Measurements from ENCODE around the gene DYNC1I1.

Gene DYNC1I1

DNA sequence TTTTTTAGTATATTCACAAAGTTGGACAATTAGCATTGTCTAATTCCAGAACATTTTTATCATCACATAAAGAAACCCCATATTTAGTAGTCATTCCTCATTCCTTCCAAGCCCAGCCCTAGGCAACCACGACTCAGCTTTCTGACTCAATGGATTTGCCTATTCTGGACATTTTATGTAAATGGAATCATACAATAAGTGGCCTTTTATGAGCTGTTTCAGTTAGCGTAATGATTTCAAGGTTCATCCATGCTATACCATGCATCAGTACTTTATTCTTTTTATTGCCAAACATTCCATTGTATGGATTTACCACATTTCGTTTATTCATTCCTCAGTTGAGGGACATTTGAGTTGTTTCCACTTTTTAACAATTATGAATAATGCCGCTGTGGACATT lies 249.2 kb downstream of the DYNC1I1 start:
- DNase-seq (ENCODE audit: low read depth in 2 of 2) = no peak

- no peak for DNase-seq (ENCODE audit: low read depth in 2 of 2)
Observed at GRCh38 chr7:96023387-96023786, 251.0 kb downstream of the DYNC1I1 start.

GRCh38 chr7:96026010-96026409 lies 253.7 kb downstream of the DYNC1I1 start:
- no peak for DNase-seq (ENCODE audit: low read depth in 2 of 2)

- no peak for DNase-seq (ENCODE audit: low read depth in 2 of 2)
Observed at GRCh38 chr7:96026611-96027010, 254.3 kb downstream of the DYNC1I1 start.

- DNase-seq (ENCODE audit: low read depth in 2 of 2) = no peak
Observed at GRCh38 chr7:96028729-96029128, 256.4 kb downstream of the DYNC1I1 start.

- no peak for DNase-seq (ENCODE audit: low read depth in 2 of 2)
Observed at GRCh38 chr7:96033009-96033598, 260.8 kb downstream of the DYNC1I1 start.

DNA sequence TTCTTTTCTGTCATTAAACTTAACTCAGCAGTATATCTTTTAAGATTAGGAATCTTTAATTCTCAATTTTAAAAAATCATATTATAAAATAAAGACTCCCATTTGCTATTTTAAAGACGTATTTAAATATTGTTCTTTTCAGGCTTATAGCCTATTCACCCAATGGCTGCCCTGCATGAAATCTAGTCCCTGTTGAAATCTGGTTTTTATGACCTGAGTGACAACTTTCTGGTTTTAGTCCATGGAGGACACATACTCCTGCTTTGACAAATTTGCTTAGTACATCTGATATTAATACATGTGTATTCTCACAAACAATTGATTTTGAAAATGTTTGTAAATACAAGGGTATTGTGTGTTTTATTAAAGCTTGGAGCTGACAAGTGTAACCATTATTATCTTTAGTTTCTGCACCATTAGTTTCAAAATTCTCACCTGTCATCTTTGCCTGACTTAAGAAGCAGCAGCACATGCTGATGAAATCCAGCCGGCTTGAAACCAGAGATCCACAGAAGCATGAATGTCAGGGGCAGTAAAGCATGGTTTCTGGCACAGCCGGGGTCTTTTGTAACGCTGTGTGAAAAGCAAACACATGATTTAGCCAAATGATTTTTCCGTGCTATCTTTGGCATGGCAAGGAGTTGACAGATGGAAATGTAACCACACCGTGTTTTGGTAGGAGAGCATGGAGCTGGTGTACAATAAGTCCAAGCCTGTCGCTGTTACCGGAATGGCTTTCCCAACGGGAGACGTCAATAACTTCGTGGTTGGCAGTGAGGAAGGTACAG lies 262.8 kb downstream of the DYNC1I1 start:
- no peak for DNase-seq (ENCODE audit: low read depth in 2 of 2)

DNA sequence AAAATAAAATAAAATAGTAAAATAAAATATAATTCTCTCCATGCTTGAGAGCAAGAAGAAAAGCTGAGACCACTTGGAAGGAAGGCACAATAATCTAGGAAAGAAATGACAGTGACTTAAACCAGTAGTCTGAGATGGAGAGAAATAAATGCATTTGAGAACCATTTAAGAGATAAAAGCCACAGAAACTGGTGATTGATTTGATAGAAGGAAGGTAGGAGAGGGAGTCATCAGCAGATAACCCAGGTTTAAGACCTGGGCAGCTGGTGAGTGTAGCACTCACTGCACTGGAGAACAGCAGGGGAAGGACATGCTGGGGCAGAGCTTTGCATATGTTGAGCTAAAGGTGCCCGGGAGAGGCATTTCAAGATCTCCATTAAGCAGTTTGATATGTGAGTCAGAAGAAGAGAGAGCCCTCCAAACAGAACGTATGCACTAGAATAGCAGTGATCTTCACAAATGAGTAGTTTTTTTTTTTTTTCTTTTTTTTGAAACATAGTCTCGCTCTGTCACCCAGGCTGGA lies 268.0 kb downstream of the DYNC1I1 start:
- no peak for DNase-seq (ENCODE audit: low read depth in 2 of 2)

- no peak for DNase-seq (ENCODE audit: low read depth in 2 of 2)
Observed at GRCh38 chr7:96041171-96041570, 268.8 kb downstream of the DYNC1I1 start.

GRCh38 chr7:96045181-96045580 lies 272.8 kb downstream of the DYNC1I1 start:
- no peak for DNase-seq (ENCODE audit: low read depth in 2 of 2)

DNA sequence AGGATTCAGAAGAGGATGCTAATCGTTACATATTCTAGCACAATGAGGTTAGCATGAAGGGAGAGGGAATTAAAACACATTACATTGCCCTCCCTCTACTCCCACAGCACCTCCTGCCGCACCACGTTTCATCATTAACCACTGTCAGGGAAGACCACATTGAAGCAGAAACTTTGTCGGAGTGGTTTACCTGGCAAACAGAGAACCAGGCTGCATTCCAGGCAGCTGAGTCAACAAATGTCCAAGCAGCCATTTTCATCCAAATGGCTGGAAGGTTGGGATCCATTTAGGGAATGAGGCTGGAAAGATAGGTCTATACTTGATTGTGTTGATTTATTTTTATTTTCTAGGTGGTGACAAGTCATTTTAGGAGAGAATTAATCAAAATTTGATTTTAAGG lies 273.6 kb downstream of the DYNC1I1 start:
- no peak for DNase-seq (ENCODE audit: low read depth in 2 of 2)

DNA sequence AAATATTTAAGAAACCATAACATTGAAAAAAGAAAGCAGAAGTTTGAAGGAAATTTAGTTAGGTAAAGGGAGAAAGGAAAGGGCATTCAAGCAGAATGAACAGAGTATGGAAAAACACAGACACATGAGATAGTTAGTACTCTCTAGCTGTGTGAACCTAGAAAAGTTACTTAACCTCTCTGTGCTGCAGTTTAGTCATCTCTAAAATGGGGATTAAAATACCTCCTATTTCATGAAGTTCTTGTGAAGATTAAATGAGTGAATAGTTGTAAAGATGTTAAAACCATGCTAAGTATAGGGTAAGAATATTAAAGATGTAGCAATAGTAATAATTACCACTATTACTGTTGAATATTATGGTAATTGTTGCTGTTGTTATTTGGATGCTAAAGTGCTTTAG lies 279.9 kb downstream of the DYNC1I1 start:
- DNase-seq (ENCODE audit: low read depth in 2 of 2) = no peak

DNA sequence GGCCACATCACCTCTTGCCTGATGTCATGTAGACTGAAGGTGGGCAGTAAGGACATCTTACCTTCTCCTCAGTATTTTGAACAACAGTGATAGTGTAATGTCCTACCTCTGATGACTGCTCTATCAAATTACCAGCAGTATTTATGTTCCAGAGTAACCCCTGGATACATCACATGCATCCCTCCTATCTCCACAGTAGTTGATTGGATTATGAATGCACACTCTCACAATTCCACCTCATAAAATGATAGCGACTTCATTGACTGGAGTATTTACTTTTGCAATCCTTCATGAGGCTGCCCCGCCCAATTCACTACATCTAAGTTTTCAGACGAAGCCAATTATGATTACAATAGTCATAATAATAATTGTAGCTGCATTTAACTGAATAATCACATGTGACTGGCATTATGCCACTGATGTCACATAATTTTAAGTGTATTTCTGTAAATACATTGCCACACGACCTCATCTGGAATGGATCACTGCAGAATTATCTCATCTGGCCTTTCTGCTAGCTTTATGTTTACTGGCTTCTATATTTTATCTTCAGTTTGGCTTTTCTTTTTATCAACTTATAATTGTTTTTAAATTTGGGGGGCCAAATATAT lies 280.6 kb downstream of the DYNC1I1 start:
- no peak for DNase-seq (ENCODE audit: low read depth in 2 of 2)

- no peak for DNase-seq (ENCODE audit: low read depth in 2 of 2)
Observed at GRCh38 chr7:96055717-96056116, 283.4 kb downstream of the DYNC1I1 start.

- DNase-seq (ENCODE audit: low read depth in 2 of 2) = no peak
Observed at GRCh38 chr7:96059075-96059474, 286.7 kb downstream of the DYNC1I1 start.

DNA sequence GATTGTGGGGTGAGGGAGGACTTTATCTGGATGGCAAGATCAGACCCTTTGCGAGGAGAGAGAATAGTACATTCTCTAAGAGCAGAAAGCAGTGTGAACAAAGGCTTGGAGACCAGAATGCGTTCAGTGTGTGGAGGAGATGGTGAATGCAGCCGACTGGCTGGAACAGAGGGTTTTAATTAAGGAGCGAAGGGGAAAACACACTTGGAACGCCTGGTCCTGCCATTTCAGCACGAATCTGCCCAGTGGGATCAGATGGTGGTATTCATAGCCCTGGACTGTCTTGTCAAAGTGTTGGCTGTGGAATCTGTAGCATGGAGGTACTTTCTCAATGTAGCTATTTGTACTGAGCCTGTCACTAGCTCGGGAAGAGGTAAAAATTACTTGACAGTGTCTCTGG lies 288.7 kb downstream of the DYNC1I1 start:
- DNase-seq (ENCODE audit: low read depth in 2 of 2) = no peak

- no peak for DNase-seq (ENCODE audit: low read depth in 2 of 2)
Observed at GRCh38 chr7:96061844-96062243, 289.5 kb downstream of the DYNC1I1 start.

DNA sequence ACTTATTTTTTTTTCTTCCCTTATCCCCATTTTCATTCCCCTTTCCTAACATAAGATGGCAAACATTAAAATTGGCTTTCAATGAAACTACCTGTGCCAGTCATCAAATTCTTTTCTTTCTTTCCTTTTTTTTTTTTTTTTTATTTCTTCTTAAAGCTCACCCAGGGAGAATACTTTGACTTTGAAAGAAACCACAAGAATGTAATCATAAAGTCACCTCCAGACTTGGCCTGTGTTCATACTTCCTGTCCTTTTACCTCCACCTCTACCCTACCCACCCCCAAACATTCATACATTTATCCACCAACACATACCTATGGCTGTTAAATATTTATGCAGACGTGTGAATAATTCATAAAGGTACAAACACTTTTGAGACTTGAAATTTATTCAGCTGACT lies 295.0 kb downstream of the DYNC1I1 start:
- no peak for DNase-seq (ENCODE audit: low read depth in 2 of 2)

GRCh38 chr7:96069401-96069800 lies 297.0 kb downstream of the DYNC1I1 start:
- DNase-seq (ENCODE audit: low read depth in 2 of 2) = no peak

DNA sequence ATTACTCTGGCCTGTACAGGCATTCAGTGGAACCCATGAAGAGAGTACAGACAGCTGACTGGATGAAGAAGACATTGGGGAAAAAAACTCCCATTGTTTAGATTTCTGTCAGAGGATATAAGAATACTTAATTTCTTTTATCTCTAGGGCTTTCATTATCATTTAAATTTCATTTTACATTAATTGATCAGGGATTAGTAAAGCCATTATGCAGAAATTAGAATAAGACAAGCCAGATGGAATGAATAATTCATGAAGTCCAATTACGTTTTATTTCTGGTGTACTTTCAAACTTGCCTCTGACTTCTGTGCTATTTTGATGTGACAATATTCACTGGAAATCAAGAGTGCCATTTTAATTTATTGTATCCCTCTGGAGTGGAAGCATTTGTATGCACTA lies 302.5 kb downstream of the DYNC1I1 start:
- DNase-seq (ENCODE audit: low read depth in 2 of 2) = no peak

DNA sequence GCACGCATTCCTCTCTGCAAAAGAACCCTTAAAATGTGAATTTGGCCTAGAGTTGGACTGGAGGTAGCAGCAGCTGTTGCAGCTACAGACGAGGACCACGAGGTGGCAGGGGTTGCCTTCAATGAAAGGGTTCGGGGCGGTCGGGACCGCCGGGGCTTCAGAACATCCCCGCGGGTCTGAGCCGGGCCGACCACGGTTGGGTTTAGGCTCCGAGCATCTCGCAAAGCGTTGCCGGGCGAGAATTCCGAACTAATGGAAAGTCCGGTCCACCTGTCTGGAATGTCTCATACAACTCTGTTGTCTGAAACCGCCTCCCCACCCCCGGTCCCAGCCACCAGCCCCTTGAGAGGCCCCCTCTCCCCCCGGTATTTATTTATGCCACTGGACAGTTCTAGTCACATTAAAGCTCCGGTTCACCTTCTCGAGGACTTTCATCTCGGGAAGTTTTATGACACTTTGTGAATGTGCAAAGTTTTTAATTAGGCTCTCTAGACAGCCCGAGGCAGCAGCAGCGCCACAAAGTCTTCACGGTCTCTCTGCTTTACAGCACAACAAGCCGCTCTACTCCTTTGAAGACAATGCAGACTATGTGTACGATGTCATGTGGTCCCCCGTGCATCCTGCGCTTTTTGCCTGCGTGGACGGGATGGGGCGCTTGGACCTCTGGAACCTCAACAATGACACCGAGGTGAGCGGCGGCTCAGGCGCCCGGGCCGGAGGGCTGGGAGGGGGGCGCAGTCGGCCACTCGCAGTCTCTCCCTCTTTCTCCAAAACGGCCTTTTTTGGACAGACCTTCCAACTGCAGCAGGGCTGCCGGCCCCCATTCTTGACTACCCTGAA lies 303.4 kb downstream of the DYNC1I1 start:
- peak in 1 of 2 donors; percentile 5 for DNase-seq (ENCODE audit: low read depth in 2 of 2)

DNA sequence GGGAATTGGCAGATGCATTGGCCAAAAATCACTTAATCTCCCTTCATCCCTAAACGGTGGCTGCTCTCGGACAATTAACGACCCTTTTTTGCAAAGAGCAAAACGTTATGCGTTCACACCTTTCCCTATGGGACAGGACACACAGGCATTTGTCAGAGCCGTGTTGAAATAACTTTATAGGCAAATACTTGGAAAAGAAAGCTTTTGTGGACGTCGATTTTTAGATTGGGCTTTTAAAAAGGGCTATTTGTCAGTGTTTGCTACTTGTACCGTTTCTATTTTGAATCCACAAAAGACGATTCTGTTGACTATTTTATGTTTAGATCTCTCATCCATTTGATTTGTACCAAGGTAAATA lies 304.0 kb downstream of the DYNC1I1 start:
- no peak for DNase-seq (ENCODE audit: low read depth in 2 of 2)

Measured in stimulated activated CD8-positive, alpha-beta memory T cell treated with anti-CD3 and anti-CD28 coated beads, Interleukin-15, amount 100 ng/mL, for 4 hours (primary cell).